SK-N-SH (cell line): ENCODE data around the gene WDR81. TPM values are rescaled to one million over a fixed set of nuclear protein-coding genes. Genes with fewer than 3 reads are reported as not detected.

Experiments
- CTCF ChIA-PET: fragments of 300-600, 350-600 bp; formaldehyde crosslinking; extraction: SDS; loops from one replicate; lab custom pipeline; 2021; lab: Yijun Ruan, JAX
- POLR2A ChIA-PET: fragments of 350-600 bp; sonication (Branson Sonifier 250); formaldehyde crosslinking; extraction: SDS; loops from one replicate; lab custom pipeline; 2020; ENCODE audit warnings: antibody characterized with exemption, inconsistent platforms; lab: Yijun Ruan, JAX
- DNase-seq: peaks from one replicate; pipeline ENCODE4 v3.0.0; 2012
- H2AFZ ChIP-seq: fragments of 200-600 bp; sonication (generic); 2 replicates; pipeline ENCODE4 v1.8.1; 2016; ENCODE audit warnings: antibody characterized with exemption, mild to moderate bottlenecking, low read depth
- H3F3A ChIP-seq: fragments of 200-600 bp; sonication (generic); replicated peaks from 2 replicates; pipeline ENCODE3; 2016; ENCODE audit warnings: antibody characterized with exemption, mild to moderate bottlenecking; ENCODE audit not compliant: insufficient read depth
- H3K27ac ChIP-seq, 2 experiments: fragments of 200-500 bp in 1 of 2; fragments of 200-600 bp in 1 of 2; sonication (Bioruptor generic) in 1 of 2; sonication (generic), shearing (Covaris generic) in 1 of 2; 2 replicates each; pipeline versions ENCODE4 v1.5.1 to v1.6.1; 2014 to 2016; ENCODE audit warnings: low read depth in 2 of 2, inconsistent platforms in 1 of 2, low read length in 1 of 2, mild to moderate bottlenecking in 1 of 2, mixed read lengths in 1 of 2
- H3K27me3 ChIP-seq: fragments of 200-600 bp; sonication (generic), shearing (Covaris generic); 2 replicates; pipeline ENCODE4 v1.6.1; 2016; ENCODE audit warnings: mixed run types; ENCODE audit not compliant: insufficient read depth
- H3K36me3 ChIP-seq, 2 experiments: fragments of 200-500 bp in 1 of 2; fragments of 200-600 bp in 1 of 2; sonication (Bioruptor generic) in 1 of 2; sonication (generic) in 1 of 2; replicated peaks in 1 of 2; 2 replicates each; pipeline versions ENCODE3 to v1.5.1; 2014 to 2016; ENCODE audit warnings: low read length in 1 of 2, mild to moderate bottlenecking in 1 of 2; ENCODE audit not compliant: insufficient read depth in 2 of 2, control insufficient read depth in 1 of 2
- H3K4me1 ChIP-seq, 2 experiments: fragments of 200-500 bp in 1 of 2; fragments of 200-600 bp in 1 of 2; sonication (Bioruptor generic) in 1 of 2; sonication (generic), shearing (Covaris generic) in 1 of 2; 2 replicates each; pipeline versions ENCODE4 v1.5.1 to v1.6.1; 2014 to 2016; ENCODE audit warnings: low read depth in 1 of 2, low read length in 1 of 2, mixed run types in 1 of 2; ENCODE audit not compliant: insufficient read depth in 2 of 2, control insufficient read depth in 1 of 2
- H3K4me2 ChIP-seq: fragments of 200-600 bp; sonication (generic), shearing (Covaris generic); 2 replicates; pipeline ENCODE4 v1.6.1; 2017; ENCODE audit warnings: mixed run types
- H3K4me3 ChIP-seq, 2 experiments: fragments of 200-500 bp in 1 of 2; fragments of 200-600 bp in 1 of 2; sonication (Bioruptor generic) in 1 of 2; sonication (generic), shearing (Covaris generic) in 1 of 2; 2 replicates each; pipeline versions ENCODE4 v1.5.1 to v1.8.1; 2014 to 2016; ENCODE audit warnings: low read depth in 2 of 2, inconsistent platforms in 1 of 2, low read length in 1 of 2, mild to moderate bottlenecking in 1 of 2, mixed read lengths in 1 of 2, moderate library complexity in 1 of 2
- H3K79me2 ChIP-seq: fragments of 200-600 bp; sonication (generic); 2 replicates; pipeline ENCODE4 v1.8.1; 2017; ENCODE audit warnings: mild to moderate bottlenecking; ENCODE audit not compliant: insufficient read depth
- H3K9ac ChIP-seq: fragments of 200-600 bp; sonication (generic); 2 replicates; pipeline ENCODE4 v1.6.1; 2017; ENCODE audit warnings: mixed run types
- H3K9me2 ChIP-seq: fragments of 200-600 bp; sonication (generic); 2 replicates; pipeline ENCODE4 v1.6.1; 2017; ENCODE audit warnings: mixed run types
- H3K9me3 ChIP-seq: fragments of 200-600 bp; sonication (generic); 2 replicates; pipeline ENCODE4 v1.6.1; 2017; ENCODE audit warnings: mixed run types, mild to moderate bottlenecking, moderate library complexity
- H4K20me1 ChIP-seq: fragments of 200-600 bp; sonication (generic); 2 replicates; pipeline ENCODE4 v1.6.1; 2017; ENCODE audit warnings: mild to moderate bottlenecking, mixed run types; ENCODE audit not compliant: insufficient read depth
- ELF1 ChIP-seq: IDR thresholded peaks from 2 replicates; pipeline ENCODE4 v1.4.0; 2012
- EP300 ChIP-seq, 2 experiments: IDR thresholded peaks; 2 replicates each; pipeline versions ENCODE4 v1.4.0 to v1.6.1; 2012; ENCODE audit warnings: borderline replicate concordance in 1 of 2, low read depth in 1 of 2, low read length in 1 of 2
- FOXM1 ChIP-seq: IDR thresholded peaks from 2 replicates; pipeline ENCODE4 v1.4.0; 2012; ENCODE audit warnings: low read depth, mild to moderate bottlenecking
- GABPA ChIP-seq: IDR thresholded peaks from 2 replicates; pipeline ENCODE4 v1.4.0; 2012; ENCODE audit warnings: low read depth, mild to moderate bottlenecking
- JUND ChIP-seq: IDR thresholded peaks from 2 replicates; pipeline ENCODE4 v1.4.0; 2012
- MXI1 ChIP-seq: IDR thresholded peaks from 2 replicates; pipeline ENCODE4 v1.6.1; 2012; ENCODE audit warnings: mild to moderate bottlenecking, low read depth, low read length, improper control_type of control experiment
- NFIC ChIP-seq: IDR thresholded peaks from 2 replicates; pipeline ENCODE4 v1.4.0; 2012; ENCODE audit warnings: borderline replicate concordance
- NRF1 ChIP-seq: IDR thresholded peaks from 2 replicates; pipeline ENCODE4 v1.6.1; 2012; ENCODE audit warnings: low read depth, mild to moderate bottlenecking, low read length
- POLR2AphosphoS5 ChIP-seq: IDR thresholded peaks from 2 replicates; pipeline ENCODE4 v1.6.1; 2012; ENCODE audit warnings: low read depth, low read length
- RFX5 ChIP-seq: IDR thresholded peaks from 2 replicates; pipeline ENCODE4 v1.6.1; 2012; ENCODE audit warnings: mild to moderate bottlenecking, improper control_type of control experiment, low read length
- RXRA ChIP-seq: IDR thresholded peaks from 2 replicates; pipeline ENCODE4 v1.4.0; 2012; ENCODE audit warnings: low read depth, mild to moderate bottlenecking, borderline replicate concordance
- TAF1 ChIP-seq: IDR thresholded peaks from 2 replicates; pipeline ENCODE4 v1.6.1; 2012; ENCODE audit warnings: low read depth, mild to moderate bottlenecking, low read length, moderate library complexity, borderline replicate concordance
- YY1 ChIP-seq: IDR thresholded peaks from 2 replicates; pipeline ENCODE4 v1.4.0; 2012; ENCODE audit warnings: low read depth, mild to moderate bottlenecking
- WGBS: methylation state at CpG from one replicate; pipeline ENCODE4 v1.1.6; 2017; ENCODE audit warnings: low lambda C conversion rate; 5-methylcytosine and 5-hydroxymethylcytosine counted together
- polyA plus RNA-seq, 3 experiments: library from polyadenylated mRNA; depleted of rRNA; stranded (reverse); fragments of >200 nt; gene quantifications; 2 replicates each; pipeline ENCODE4 v1.2.3, GENCODE V29; 2012
- TF ChIP-seq, protein P1 (sequence below): IDR thresholded peaks from 2 replicates; pipeline ENCODE4; 2012
- TF ChIP-seq, protein P2 (sequence below): fragments of 150-350 bp; IDR thresholded peaks from 2 replicates; pipeline ENCODE4 v1.6.1; 2016; ENCODE audit warnings: mild to moderate bottlenecking, low read depth, low read length
- TF ChIP-seq, protein P3 (sequence below): IDR thresholded peaks from 2 replicates; pipeline ENCODE4 v1.4.0; 2012; ENCODE audit warnings: low read depth
- TF ChIP-seq, protein P4 (sequence below): IDR thresholded peaks from 2 replicates; pipeline ENCODE4 v1.4.0; 2012; ENCODE audit warnings: low read depth, borderline replicate concordance
- TF ChIP-seq, protein P5 (sequence below): fragments of 200-600 bp; sonication (generic); IDR thresholded peaks from 2 replicates; pipeline ENCODE4 v1.6.1; 2017; ENCODE audit warnings: antibody characterized with exemption, mild to moderate bottlenecking, moderate library complexity
- TF ChIP-seq, protein P6 (sequence below): IDR thresholded peaks from 2 replicates; pipeline ENCODE4 v1.4.0; 2012; ENCODE audit warnings: low read depth, borderline replicate concordance

The WDR81 gene
- polyA plus RNA-seq, 1 of the 3 experiments (the other 2 are of a cell fraction) = 9.3 TPM

DNA sequence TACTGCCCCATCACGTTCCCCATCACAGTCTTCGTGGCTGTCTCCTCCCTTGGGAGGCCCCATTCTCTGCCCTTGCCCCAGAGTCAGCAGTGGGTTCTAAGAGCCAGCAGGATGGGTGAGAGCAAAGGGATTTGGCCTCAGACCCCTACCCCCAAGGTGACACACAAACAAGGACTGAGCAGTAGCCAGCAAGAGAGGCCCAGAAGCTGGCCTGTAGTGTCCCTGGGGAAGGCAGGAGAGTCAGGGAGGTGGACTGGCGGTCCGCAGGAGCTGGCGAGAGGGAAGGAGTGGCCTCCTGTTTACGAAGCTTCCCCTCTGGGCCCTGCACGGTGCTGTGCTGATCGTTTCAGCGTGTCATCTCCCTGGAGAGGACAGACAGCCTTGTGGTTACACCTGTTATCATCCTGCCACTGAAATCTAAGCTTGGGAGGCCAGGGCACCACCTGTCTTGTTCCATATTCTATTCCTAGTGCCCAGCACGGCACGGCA lies 8.4 kb downstream of the WDR81 start (continued):
- TF ChIP-seq, protein P1, sequence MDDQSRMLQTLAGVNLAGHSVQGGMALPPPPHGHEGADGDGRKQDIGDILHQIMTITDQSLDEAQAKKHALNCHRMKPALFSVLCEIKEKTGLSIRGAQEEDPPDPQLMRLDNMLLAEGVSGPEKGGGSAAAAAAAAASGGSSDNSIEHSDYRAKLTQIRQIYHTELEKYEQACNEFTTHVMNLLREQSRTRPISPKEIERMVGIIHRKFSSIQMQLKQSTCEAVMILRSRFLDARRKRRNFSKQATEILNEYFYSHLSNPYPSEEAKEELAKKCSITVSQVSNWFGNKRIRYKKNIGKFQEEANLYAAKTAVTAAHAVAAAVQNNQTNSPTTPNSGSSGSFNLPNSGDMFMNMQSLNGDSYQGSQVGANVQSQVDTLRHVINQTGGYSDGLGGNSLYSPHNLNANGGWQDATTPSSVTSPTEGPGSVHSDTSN = no peak
- TF ChIP-seq, all 33 proteins: peak for 0

DNA sequence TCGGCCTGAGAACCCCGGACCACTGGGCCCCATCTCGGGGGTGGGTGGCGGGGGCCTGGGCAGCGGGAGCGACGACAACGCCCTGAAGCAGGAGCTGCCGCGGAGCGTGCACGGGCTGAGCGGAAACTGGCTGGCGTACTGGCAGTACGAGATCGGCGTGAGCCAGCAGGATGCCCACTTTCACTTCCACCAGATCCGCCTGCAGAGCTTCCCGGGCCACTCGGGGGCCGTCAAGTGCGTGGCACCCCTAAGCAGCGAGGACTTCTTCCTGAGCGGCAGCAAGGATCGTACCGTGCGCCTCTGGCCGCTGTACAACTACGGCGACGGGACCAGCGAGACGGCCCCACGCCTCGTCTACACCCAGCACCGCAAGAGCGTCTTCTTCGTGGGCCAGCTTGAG lies 9.3 kb downstream of the WDR81 start:
- H3K9me2 ChIP-seq = no peaks in the 10 kb centered on the region
- POLR2A ChIA-PET = interaction anchor here (0.6 kb wide), 1 partner anchor 341 kb away, joined by 4 read pairs; no protein-coding TSS in a partner anchor
- no peaks in the 10 kb centered on the region; a peak in 1 of 4 replicates for H3K4me1 ChIP-seq

More for the DNA sequence above, 9.3 kb downstream of the WDR81 start:
- no peaks in the 10 kb centered on the region for H4K20me1 ChIP-seq
- CTCF ChIA-PET = interaction anchor here (0.9 to 1.3 kb wide), 2 partner anchors 14 to 37 kb away, joined by 3 to 5 read pairs; no protein-coding TSS in a partner anchor
- no peaks in the 10 kb centered on the region for H3F3A ChIP-seq
- H3K79me2 ChIP-seq = no peaks in the 10 kb centered on the region
- H3K9me3 ChIP-seq = no peaks in the 10 kb centered on the region
- H3K4me3 ChIP-seq = no peak overlapping the region
- no peak overlapping the region for H2AFZ ChIP-seq
- H3K27ac ChIP-seq = no peak overlapping the region
- H3K4me2 ChIP-seq = no peak overlapping the region
- H3K9ac ChIP-seq = no peak overlapping the region
- no peaks in the 10 kb centered on the region for H3K27me3 ChIP-seq
- over 99% methylated on average over 22 of the region's 38 CpGs for WGBS
- peak; percentile 19 for DNase-seq
- peaks cover 0 to 21% of the 10 kb centered on the region in 2 experiments for H3K36me3 ChIP-seq
- no peak for TF ChIP-seq MXI1
- no peak for TF ChIP-seq RFX5
- no peak for TF ChIP-seq NRF1
- TF ChIP-seq NFIC = no peak
- TF ChIP-seq FOXM1 = no peak
- TF ChIP-seq GABPA = no peak
- TF ChIP-seq, protein P2, sequence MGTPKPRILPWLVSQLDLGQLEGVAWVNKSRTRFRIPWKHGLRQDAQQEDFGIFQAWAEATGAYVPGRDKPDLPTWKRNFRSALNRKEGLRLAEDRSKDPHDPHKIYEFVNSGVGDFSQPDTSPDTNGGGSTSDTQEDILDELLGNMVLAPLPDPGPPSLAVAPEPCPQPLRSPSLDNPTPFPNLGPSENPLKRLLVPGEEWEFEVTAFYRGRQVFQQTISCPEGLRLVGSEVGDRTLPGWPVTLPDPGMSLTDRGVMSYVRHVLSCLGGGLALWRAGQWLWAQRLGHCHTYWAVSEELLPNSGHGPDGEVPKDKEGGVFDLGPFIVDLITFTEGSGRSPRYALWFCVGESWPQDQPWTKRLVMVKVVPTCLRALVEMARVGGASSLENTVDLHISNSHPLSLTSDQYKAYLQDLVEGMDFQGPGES = no peak
- TF ChIP-seq, protein P3, sequence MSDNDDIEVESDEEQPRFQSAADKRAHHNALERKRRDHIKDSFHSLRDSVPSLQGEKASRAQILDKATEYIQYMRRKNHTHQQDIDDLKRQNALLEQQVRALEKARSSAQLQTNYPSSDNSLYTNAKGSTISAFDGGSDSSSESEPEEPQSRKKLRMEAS = no peak
- no peak for TF ChIP-seq JUND
- TF ChIP-seq, protein P1 = no peak
- no peak for TF ChIP-seq YY1
- TF ChIP-seq, protein P4, sequence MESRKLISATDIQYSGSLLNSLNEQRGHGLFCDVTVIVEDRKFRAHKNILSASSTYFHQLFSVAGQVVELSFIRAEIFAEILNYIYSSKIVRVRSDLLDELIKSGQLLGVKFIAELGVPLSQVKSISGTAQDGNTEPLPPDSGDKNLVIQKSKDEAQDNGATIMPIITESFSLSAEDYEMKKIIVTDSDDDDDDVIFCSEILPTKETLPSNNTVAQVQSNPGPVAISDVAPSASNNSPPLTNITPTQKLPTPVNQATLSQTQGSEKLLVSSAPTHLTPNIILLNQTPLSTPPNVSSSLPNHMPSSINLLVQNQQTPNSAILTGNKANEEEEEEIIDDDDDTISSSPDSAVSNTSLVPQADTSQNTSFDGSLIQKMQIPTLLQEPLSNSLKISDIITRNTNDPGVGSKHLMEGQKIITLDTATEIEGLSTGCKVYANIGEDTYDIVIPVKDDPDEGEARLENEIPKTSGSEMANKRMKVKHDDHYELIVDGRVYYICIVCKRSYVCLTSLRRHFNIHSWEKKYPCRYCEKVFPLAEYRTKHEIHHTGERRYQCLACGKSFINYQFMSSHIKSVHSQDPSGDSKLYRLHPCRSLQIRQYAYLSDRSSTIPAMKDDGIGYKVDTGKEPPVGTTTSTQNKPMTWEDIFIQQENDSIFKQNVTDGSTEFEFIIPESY = no peak
- TF ChIP-seq, protein P5, sequence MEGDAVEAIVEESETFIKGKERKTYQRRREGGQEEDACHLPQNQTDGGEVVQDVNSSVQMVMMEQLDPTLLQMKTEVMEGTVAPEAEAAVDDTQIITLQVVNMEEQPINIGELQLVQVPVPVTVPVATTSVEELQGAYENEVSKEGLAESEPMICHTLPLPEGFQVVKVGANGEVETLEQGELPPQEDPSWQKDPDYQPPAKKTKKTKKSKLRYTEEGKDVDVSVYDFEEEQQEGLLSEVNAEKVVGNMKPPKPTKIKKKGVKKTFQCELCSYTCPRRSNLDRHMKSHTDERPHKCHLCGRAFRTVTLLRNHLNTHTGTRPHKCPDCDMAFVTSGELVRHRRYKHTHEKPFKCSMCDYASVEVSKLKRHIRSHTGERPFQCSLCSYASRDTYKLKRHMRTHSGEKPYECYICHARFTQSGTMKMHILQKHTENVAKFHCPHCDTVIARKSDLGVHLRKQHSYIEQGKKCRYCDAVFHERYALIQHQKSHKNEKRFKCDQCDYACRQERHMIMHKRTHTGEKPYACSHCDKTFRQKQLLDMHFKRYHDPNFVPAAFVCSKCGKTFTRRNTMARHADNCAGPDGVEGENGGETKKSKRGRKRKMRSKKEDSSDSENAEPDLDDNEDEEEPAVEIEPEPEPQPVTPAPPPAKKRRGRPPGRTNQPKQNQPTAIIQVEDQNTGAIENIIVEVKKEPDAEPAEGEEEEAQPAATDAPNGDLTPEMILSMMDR = no peak
- no peak for TF ChIP-seq TAF1
- TF ChIP-seq EP300 (IDR thresholded peaks at IDR 0.05; ENCODE audit: borderline replicate concordance in 1 of 2, low read depth in 1 of 2, low read length in 1 of 2) = no peak
- no peak for TF ChIP-seq RXRA
- TF ChIP-seq, protein P6, sequence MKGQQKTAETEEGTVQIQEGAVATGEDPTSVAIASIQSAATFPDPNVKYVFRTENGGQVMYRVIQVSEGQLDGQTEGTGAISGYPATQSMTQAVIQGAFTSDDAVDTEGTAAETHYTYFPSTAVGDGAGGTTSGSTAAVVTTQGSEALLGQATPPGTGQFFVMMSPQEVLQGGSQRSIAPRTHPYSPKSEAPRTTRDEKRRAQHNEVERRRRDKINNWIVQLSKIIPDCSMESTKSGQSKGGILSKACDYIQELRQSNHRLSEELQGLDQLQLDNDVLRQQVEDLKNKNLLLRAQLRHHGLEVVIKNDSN = no peak
- no peak for TF ChIP-seq ELF1
- no peak for TF ChIP-seq POLR2AphosphoS5
